ENCODE results near the gene LGALS7B. TPM values are rescaled to one million over a fixed set of nuclear protein-coding genes. Genes with fewer than 3 reads are reported as not detected.
"Not testable (repeated sequence)": the region's sequence is repeated elsewhere in the genome, so short reads cannot be mapped to it uniquely, and the experiment has no call there.

The LGALS7B gene
- total RNA-seq, 2 experiments from 2014 or later = not detected

DNA sequence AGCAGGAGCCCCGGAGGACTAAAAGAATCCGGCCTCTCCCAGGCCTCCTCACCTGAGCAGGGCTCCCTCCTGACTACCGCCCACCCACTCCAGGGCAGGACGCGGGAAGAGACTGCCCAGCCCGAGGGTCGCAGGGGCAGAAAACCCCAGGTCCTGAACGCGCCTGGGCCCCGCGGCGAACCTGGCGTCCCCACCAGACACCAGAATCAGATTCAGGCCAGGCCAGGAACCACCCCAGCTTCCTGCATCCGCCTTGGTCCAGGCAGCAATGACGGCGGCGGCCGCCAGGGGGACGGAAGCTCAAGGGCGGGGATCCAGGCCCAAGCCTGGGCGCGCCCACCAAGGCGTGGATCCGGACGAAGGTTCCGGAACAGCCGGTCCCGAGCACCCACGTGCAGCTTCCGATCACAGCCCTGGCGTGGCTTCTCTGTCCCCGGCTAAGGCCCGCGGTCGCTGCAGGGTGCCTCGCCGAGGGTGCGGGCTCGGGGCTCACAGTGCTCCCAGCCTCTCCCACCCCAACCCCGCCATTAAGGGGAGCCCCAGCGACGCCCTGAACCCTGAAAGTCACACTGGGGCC lies 19.3 kb upstream of the LGALS7B start:
- intact Hi-C loops (cut with micrococcal nuclease; ENCODE audit: unreplicated experiment) = loop anchor here (5.0 kb wide), 1 partner anchor 118 kb away; no protein-coding TSS in a partner anchor
- Histone ChIP-seq H3K4me1 (ENCODE audit: insufficient read depth, low read length, poor library complexity, severe bottlenecking) (no peaks in the 10 kb centered on the region), H3K9me3 (ENCODE audit: low read length) (no peaks in the 10 kb centered on the region), H3K27ac (ENCODE audit: low read depth, low read length, poor library complexity, severe bottlenecking) (no peak overlapping the region), H2AFZ (ENCODE audit: low read length) (peak overlapping the region; percentile 40; the same call in 1 of the 2 replicates), H4K20me1 (ENCODE audit: insufficient read depth, low read length) (no peaks in the 10 kb centered on the region), H3K4me2 (ENCODE audit: low read length) (no peak overlapping the region; the same call in 1 of the 2 replicates), H3K79me2 (ENCODE audit: insufficient read depth, low read depth, low read length) (no peaks in the 10 kb centered on the region), H3K36me3 (ENCODE audit: insufficient read depth, low read length) (no peaks in the 10 kb centered on the region), H3K9me2 (ENCODE audit: insufficient read depth, low read length) (no peaks in the 10 kb centered on the region), H3K4me3 (ENCODE audit: low read depth, low read length, poor library complexity, severe bottlenecking) (no peak overlapping the region)
- TF ChIP-seq CTCF (conservative IDR thresholded peaks at IDR 0.05; ENCODE audit: low read length) (peak; percentile 63), EZH2phosphoT487 (IDR thresholded peaks at IDR 0.05; ENCODE audit: borderline replicate concordance, low read depth, low read length) (no peak)
- DNase-seq (ENCODE audit: low spot score) = peak; percentile 46
- CTCF ChIA-PET (ENCODE audit: unreplicated experiment) = interaction anchor here (0.6 kb wide), 1 partner anchor 70 kb away, joined by 4 read pairs; no protein-coding TSS in a partner anchor
- POLR2A ChIA-PET = no interaction called here
- no TSS peak for BruUV-seq (replicated peaks)

- H3K4me2 ChIP-seq (ENCODE audit: low read length); H3K79me2 ChIP-seq (ENCODE audit: insufficient read depth, low read depth, low read length); H4K20me1 ChIP-seq (ENCODE audit: insufficient read depth, low read length); POLR2A ChIA-PET; intact Hi-C loops (cut with micrococcal nuclease; ENCODE audit: unreplicated experiment); H3K4me3 ChIP-seq (ENCODE audit: low read depth, low read length, poor library complexity, severe bottlenecking); H3K36me3 ChIP-seq (ENCODE audit: insufficient read depth, low read length); CTCF ChIA-PET (ENCODE audit: unreplicated experiment); DNase-seq (ENCODE audit: low spot score); H3K27ac ChIP-seq (ENCODE audit: low read depth, low read length, poor library complexity, severe bottlenecking); H3K4me1 ChIP-seq (ENCODE audit: insufficient read depth, low read length, poor library complexity, severe bottlenecking); H3K9me2 ChIP-seq (ENCODE audit: insufficient read depth, low read length); H2AFZ ChIP-seq (ENCODE audit: low read length); H3K9me3 ChIP-seq (ENCODE audit: low read length); BruUV-seq (replicated peaks): not testable (repeated sequence)
Observed at GRCh38 chr19:38770228-38770948, 18.6 kb upstream of the LGALS7B start.

- H3K4me3 ChIP-seq (ENCODE audit: low read depth, low read length, poor library complexity, severe bottlenecking); H2AFZ ChIP-seq (ENCODE audit: low read length); intact Hi-C loops (cut with micrococcal nuclease; ENCODE audit: unreplicated experiment); H3K9me3 ChIP-seq (ENCODE audit: low read length); H3K4me1 ChIP-seq (ENCODE audit: insufficient read depth, low read length, poor library complexity, severe bottlenecking); H3K9me2 ChIP-seq (ENCODE audit: insufficient read depth, low read length); H3K79me2 ChIP-seq (ENCODE audit: insufficient read depth, low read depth, low read length); BruUV-seq (replicated peaks); H4K20me1 ChIP-seq (ENCODE audit: insufficient read depth, low read length); DNase-seq (ENCODE audit: low spot score); H3K36me3 ChIP-seq (ENCODE audit: insufficient read depth, low read length); POLR2A ChIA-PET; H3K27ac ChIP-seq (ENCODE audit: low read depth, low read length, poor library complexity, severe bottlenecking); H3K4me2 ChIP-seq (ENCODE audit: low read length); CTCF ChIA-PET (ENCODE audit: unreplicated experiment): not testable (repeated sequence)
Observed at GRCh38 chr19:38770949-38771275, 18.1 kb upstream of the LGALS7B start.

DNA sequence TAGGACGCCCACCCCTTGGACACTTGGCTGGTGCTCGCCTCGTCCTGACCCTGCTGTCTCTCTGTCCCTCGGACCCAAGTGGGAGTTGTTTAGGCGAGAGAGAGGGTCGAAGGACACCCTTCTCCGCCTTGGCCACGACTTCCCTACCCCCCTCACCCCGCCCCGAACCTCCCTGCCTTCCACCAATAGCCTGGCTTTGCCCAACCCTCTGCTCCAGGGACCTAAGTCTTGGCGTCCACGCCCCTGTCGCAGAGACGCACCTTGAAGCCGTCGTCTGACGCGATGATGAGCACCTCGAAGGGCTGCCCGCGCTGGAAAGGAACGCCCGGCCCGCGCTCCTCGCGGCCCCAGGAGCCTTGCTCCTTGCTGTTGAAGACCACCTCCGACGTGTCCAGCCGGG lies 17.4 kb upstream of the LGALS7B start:
- H3K4me2 ChIP-seq (ENCODE audit: low read length); H3K9me3 ChIP-seq (ENCODE audit: low read length); H3K27ac ChIP-seq (ENCODE audit: low read depth, low read length, poor library complexity, severe bottlenecking); intact Hi-C loops (cut with micrococcal nuclease; ENCODE audit: unreplicated experiment); H2AFZ ChIP-seq (ENCODE audit: low read length); H3K79me2 ChIP-seq (ENCODE audit: insufficient read depth, low read depth, low read length); POLR2A ChIA-PET; H3K36me3 ChIP-seq (ENCODE audit: insufficient read depth, low read length); H4K20me1 ChIP-seq (ENCODE audit: insufficient read depth, low read length); H3K4me3 ChIP-seq (ENCODE audit: low read depth, low read length, poor library complexity, severe bottlenecking); H3K4me1 ChIP-seq (ENCODE audit: insufficient read depth, low read length, poor library complexity, severe bottlenecking); BruUV-seq (replicated peaks); CTCF ChIA-PET (ENCODE audit: unreplicated experiment); DNase-seq (ENCODE audit: low spot score); H3K9me2 ChIP-seq (ENCODE audit: insufficient read depth, low read length): not testable (repeated sequence)

All from OCI-LY7 (cell line).